D721Med (cell line): ENCODE results near the gene RAB27A.

Source experiments
- DNase-seq: peaks from one replicate; pipeline ENCODE4 v3.0.0; 2011; ENCODE audit warnings: low spot score; ENCODE audit not compliant: insufficient read length
- FAIRE-seq: peaks from 2 replicates; lab custom pipeline; 2011; peaks lifted over from hg19 to GRCh38; lab: Jason Lieb, UNC
- TF ChIP-seq, protein P1 (sequence below): IDR thresholded peaks from 2 replicates; pipeline ENCODE4 v1.5.1; 2012; ENCODE audit warnings: mild to moderate bottlenecking, control low read depth; ENCODE audit not compliant: insufficient read depth; ENCODE audit errors: missing control alignments

The RAB27A gene

DNA sequence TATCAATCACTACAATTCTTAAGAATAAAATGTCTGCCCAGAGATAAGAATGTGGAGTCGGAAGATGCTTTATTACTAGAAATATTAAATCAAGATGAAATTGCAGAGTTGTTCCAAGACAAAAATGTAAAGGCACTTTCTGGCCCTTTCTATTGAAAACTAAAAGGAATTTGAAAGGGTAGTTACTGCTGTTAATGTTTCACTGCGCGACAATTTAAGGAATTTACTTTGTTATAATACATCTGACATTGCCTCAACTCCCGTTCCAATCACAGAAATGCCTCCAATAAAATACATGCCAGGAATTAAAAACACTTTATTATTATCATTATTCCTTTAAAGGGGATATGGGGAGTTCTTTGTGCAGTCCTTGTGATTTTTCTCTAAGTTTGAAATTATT lies 119.3 kb downstream of the RAB27A start:
- DNase-seq = no peak
- no peak for FAIRE-seq
- TF ChIP-seq, protein P1, sequence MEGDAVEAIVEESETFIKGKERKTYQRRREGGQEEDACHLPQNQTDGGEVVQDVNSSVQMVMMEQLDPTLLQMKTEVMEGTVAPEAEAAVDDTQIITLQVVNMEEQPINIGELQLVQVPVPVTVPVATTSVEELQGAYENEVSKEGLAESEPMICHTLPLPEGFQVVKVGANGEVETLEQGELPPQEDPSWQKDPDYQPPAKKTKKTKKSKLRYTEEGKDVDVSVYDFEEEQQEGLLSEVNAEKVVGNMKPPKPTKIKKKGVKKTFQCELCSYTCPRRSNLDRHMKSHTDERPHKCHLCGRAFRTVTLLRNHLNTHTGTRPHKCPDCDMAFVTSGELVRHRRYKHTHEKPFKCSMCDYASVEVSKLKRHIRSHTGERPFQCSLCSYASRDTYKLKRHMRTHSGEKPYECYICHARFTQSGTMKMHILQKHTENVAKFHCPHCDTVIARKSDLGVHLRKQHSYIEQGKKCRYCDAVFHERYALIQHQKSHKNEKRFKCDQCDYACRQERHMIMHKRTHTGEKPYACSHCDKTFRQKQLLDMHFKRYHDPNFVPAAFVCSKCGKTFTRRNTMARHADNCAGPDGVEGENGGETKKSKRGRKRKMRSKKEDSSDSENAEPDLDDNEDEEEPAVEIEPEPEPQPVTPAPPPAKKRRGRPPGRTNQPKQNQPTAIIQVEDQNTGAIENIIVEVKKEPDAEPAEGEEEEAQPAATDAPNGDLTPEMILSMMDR = no peak

DNA sequence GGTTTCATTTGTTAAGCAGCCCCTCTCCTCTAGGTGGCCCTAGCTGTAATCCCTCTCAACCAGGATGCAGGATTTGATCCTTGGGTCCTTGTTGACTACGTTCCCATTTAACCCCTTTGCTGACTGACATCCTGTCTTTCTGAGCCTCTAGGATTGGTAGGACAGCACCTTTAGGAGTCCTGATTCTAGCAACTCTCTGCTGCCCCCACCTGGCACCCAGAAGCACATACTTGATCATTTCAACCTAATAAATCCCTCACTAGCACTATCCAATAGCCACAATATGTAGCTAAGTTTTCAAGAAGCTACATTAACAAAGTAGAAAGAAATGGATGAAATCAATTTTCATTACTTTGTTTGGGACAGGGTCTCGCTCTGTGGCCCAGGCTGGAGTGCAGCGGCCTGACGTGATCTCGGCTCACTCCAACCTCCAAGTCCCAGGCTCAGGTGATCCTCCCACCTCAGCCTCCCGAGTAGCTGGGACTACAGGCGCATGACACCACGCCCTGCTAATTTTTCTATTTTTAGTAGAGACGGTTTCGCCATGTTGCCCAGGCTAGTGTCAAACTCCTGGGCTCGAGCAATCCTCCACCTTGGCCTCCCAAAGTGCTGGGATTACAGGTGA lies 121.2 kb downstream of the RAB27A start:
- DNase-seq (peak; percentile 27), FAIRE-seq (peak; percentile 48)
- TF ChIP-seq, protein P1 = peak; percentile 80

DNA sequence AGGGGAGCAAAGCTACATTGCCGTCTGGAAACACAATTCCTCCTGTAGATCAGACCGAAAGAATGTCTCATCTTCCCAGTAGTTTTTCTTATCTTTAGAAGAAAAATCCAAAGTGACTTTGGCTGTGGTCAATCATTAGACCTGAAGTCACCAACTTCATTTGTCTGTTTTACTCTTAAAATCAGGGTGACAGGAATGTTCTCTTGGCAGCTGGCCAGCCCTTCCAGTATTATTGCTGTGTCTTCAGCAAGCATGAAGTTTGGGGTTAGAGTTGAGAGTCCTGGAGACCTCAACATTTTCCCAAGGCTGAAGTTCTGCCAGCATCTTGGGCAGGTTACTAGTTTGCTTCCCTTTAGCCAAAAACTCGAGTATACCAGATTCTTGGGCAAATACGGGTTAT lies 125.3 kb downstream of the RAB27A start:
- FAIRE-seq (no peak), DNase-seq (no peak)
- TF ChIP-seq, protein P1 = no peak
